ENCODE measurements around the gene ZFYVE16.

The ZFYVE16 gene

DNA sequence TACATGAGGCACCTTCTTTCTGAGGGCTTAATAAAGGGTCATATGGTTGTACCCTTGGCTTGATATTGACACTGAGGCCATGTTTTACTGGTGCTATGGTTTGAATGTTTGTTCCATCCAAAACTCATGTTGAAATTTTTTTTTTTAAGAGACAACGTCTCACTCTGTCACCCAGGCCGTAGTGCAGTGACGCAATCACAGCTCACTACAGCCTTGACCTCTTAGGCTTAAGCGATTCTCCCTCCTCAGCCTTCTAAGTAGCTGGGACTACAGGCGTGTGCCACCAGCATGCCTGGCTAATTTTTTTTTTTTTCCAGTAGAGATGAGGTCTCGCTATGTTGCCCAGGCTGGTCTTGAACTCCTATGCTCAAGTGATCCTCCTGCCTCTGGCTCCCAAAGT lies 101.0 kb downstream of the ZFYVE16 start:
- TF ChIP-seq CSRNP3 (CRISPR knock-in tag; IDR thresholded peaks at IDR 0.05) = no peak
- TF ChIP-seq ISL1 (CRISPR knock-in tag; IDR thresholded peaks at IDR 0.05) = no peak
- TF ChIP-seq ZC3H10 (CRISPR knock-in tag; IDR thresholded peaks at IDR 0.05) = no peak
- no peak for TF ChIP-seq TOX (CRISPR knock-in tag; IDR thresholded peaks at IDR 0.05; ENCODE audit: borderline replicate concordance)
- TF ChIP-seq POU6F1 (CRISPR knock-in tag; IDR thresholded peaks at IDR 0.05; ENCODE audit: borderline replicate concordance, low read depth) = no peak
- TF ChIP-seq ZNF565 (CRISPR knock-in tag; conservative IDR thresholded peaks at IDR 0.05; ENCODE audit: low read depth) = no peak
- no peak for TF ChIP-seq CSDC2 (CRISPR knock-in tag; IDR thresholded peaks at IDR 0.05)
- no peak for TF ChIP-seq ARNTL (CRISPR knock-in tag; IDR thresholded peaks at IDR 0.05; ENCODE audit: borderline replicate concordance, low read depth)
- TF ChIP-seq TCF4 (CRISPR knock-in tag; IDR thresholded peaks at IDR 0.05; ENCODE audit: borderline replicate concordance) = no peak
- no peak for TF ChIP-seq CREB5 (CRISPR knock-in tag; IDR thresholded peaks at IDR 0.05; ENCODE audit: low read depth)
- no peak for TF ChIP-seq RARB (CRISPR knock-in tag; IDR thresholded peaks at IDR 0.05)
- TF ChIP-seq PPARA (CRISPR knock-in tag; IDR thresholded peaks at IDR 0.05; ENCODE audit: borderline replicate concordance) = no peak
- TF ChIP-seq OSR1 (CRISPR knock-in tag; IDR thresholded peaks at IDR 0.05) = no peak
- TF ChIP-seq ESRRG (CRISPR knock-in tag; IDR thresholded peaks at IDR 0.05) = no peak
- no peak for TF ChIP-seq ZNF8 (CRISPR knock-in tag; IDR thresholded peaks at IDR 0.05)
- TF ChIP-seq SNAI2 (CRISPR knock-in tag; IDR thresholded peaks at IDR 0.05) = no peak
- no peak for TF ChIP-seq ZNF70 (CRISPR knock-in tag; IDR thresholded peaks at IDR 0.05)
- TF ChIP-seq ZFP3 (CRISPR knock-in tag; IDR thresholded peaks at IDR 0.05) = no peak
- ATAC-seq = no peak

- no peak for ATAC-seq
- TF ChIP-seq, protein P1, sequence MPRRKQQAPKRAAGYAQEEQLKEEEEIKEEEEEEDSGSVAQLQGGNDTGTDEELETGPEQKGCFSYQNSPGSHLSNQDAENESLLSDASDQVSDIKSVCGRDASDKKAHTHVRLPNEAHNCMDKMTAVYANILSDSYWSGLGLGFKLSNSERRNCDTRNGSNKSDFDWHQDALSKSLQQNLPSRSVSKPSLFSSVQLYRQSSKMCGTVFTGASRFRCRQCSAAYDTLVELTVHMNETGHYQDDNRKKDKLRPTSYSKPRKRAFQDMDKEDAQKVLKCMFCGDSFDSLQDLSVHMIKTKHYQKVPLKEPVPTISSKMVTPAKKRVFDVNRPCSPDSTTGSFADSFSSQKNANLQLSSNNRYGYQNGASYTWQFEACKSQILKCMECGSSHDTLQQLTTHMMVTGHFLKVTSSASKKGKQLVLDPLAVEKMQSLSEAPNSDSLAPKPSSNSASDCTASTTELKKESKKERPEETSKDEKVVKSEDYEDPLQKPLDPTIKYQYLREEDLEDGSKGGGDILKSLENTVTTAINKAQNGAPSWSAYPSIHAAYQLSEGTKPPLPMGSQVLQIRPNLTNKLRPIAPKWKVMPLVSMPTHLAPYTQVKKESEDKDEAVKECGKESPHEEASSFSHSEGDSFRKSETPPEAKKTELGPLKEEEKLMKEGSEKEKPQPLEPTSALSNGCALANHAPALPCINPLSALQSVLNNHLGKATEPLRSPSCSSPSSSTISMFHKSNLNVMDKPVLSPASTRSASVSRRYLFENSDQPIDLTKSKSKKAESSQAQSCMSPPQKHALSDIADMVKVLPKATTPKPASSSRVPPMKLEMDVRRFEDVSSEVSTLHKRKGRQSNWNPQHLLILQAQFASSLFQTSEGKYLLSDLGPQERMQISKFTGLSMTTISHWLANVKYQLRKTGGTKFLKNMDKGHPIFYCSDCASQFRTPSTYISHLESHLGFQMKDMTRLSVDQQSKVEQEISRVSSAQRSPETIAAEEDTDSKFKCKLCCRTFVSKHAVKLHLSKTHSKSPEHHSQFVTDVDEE (CRISPR knock-in tag; IDR thresholded peaks at IDR 0.05) = no peak
- no peak for TF ChIP-seq GLIS3 (CRISPR knock-in tag; IDR thresholded peaks at IDR 0.05)
- TF ChIP-seq CSDC2 (CRISPR knock-in tag; IDR thresholded peaks at IDR 0.05) = no peak
Measured at GRCh38 chr5:80509362-80509761, 101.5 kb downstream of the ZFYVE16 start.

DNA sequence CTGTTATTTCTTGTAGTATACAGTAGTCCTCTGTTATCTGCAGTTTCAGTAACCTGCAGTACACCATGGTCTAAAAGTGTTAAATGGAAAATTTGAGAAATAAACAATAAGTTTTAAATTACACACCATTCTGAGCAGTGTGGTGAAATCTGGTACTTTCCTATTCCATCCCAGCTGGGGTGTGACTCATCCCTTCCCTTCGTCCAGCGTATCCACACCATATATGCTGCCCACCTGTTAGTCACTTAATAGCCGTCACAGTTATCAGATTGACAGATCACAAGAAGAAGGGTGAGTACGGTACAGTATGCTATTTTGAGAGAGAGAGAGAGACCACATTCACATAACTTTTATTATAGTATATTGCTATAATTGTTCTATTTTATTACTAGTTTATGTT lies 109.0 kb downstream of the ZFYVE16 start:
- ATAC-seq = peak; percentile 96
- TF ChIP-seq, protein P1 (CRISPR knock-in tag; IDR thresholded peaks at IDR 0.05) = no peak
- TF ChIP-seq CSRNP3 (CRISPR knock-in tag; IDR thresholded peaks at IDR 0.05) (no peak), BACH2 (CRISPR knock-in tag; IDR thresholded peaks at IDR 0.05; ENCODE audit: borderline replicate concordance) (no peak), ZC3H10 (CRISPR knock-in tag; IDR thresholded peaks at IDR 0.05) (no peak), SNAI2 (CRISPR knock-in tag; IDR thresholded peaks at IDR 0.05) (no peak), GLIS3 (CRISPR knock-in tag; IDR thresholded peaks at IDR 0.05) (no peak), ZFP30 (CRISPR knock-in tag; IDR thresholded peaks at IDR 0.05) (no peak), ZNF8 (CRISPR knock-in tag; IDR thresholded peaks at IDR 0.05) (no peak), CSDC2 (CRISPR knock-in tag; IDR thresholded peaks at IDR 0.05) (no peak), POU6F1 (CRISPR knock-in tag; IDR thresholded peaks at IDR 0.05; ENCODE audit: borderline replicate concordance, low read depth) (no peak), RARB (CRISPR knock-in tag; IDR thresholded peaks at IDR 0.05) (no peak), ZFP3 (CRISPR knock-in tag; IDR thresholded peaks at IDR 0.05) (no peak), ARNTL (CRISPR knock-in tag; IDR thresholded peaks at IDR 0.05; ENCODE audit: borderline replicate concordance, low read depth) (no peak)
- TF ChIP-seq, protein P2, sequence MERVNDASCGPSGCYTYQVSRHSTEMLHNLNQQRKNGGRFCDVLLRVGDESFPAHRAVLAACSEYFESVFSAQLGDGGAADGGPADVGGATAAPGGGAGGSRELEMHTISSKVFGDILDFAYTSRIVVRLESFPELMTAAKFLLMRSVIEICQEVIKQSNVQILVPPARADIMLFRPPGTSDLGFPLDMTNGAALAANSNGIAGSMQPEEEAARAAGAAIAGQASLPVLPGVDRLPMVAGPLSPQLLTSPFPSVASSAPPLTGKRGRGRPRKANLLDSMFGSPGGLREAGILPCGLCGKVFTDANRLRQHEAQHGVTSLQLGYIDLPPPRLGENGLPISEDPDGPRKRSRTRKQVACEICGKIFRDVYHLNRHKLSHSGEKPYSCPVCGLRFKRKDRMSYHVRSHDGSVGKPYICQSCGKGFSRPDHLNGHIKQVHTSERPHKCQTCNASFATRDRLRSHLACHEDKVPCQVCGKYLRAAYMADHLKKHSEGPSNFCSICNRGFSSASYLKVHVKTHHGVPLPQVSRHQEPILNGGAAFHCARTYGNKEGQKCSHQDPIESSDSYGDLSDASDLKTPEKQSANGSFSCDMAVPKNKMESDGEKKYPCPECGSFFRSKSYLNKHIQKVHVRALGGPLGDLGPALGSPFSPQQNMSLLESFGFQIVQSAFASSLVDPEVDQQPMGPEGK (CRISPR knock-in tag; IDR thresholded peaks at IDR 0.05; ENCODE audit: borderline replicate concordance) = no peak
